Measurements from ENCODE around the gene EFNA3.

Gene EFNA3

DNA sequence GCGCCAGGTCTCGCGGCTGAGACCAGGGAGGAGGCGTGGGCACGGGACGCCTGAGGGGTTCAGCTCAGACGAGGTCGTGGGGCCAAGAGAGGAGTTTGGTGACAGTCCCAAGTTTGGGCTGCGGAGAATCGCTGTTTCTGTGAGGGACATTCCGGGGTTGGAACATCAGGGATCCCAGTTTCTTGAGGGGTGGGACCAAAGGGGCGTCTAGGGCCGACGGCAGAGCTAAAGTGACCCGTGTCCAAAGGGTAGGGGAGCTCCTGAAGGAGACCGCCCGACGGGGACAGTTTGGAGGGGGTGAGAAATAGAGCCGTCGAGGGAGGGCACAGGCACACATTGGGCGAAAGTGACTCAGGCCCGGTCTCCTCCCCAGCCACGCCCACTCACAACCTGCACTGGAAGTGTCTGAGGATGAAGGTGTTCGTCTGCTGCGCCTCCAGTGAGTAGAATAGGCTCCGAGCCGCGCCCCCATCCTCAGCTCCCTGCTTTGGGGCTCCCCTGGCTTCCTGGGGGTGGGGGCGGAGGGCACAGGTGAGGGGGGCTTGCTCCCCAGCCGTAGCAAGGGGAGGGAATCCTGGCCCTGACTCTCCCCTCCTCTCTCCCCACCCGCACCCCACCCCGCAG lies 7.0 kb downstream of the EFNA3 start:
- DNase-seq: peak; percentile 81

DNA sequence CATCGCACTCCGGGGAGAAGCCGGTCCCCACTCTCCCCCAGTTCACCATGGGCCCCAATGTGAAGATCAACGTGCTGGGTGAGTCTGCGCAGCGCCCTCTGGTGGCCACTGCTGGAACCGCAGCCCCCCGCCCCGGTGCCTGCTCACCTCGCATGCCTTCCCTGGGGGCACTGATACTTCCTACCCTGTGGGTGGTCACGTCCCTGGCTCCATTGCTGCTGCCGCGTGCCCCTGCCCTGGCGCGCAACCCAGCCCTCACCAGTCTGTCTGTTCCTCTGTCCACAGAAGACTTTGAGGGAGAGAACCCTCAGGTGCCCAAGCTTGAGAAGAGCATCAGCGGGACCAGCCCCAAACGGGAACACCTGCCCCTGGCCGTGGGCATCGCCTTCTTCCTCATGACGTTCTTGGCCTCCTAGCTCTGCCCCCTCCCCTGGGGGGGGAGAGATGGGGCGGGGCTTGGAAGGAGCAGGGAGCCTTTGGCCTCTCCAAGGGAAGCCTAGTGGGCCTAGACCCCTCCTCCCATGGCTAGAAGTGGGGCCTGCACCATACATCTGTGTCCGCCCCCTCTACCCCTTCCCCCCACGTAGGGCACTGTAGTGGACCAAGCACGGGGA lies 7.6 kb downstream of the EFNA3 start:
- peak; percentile 83 for DNase-seq

GRCh38 chr1:155086856-155087535 lies 8.4 kb downstream of the EFNA3 start:
- DNase-seq: no peak

- DNase-seq: peak; percentile 85
These were observed 12.7 kb downstream of the EFNA3 start for GRCh38 chr1:155091071-155092051.

- DNase-seq: no peak
These were observed 13.5 kb downstream of the EFNA3 start for GRCh38 chr1:155092131-155092530.

- no peak for DNase-seq
These were observed 14.0 kb downstream of the EFNA3 start for GRCh38 chr1:155092641-155093040.

GRCh38 chr1:155093911-155094621 lies 15.4 kb downstream of the EFNA3 start:
- no peak for DNase-seq

GRCh38 chr1:155094622-155094948 lies 15.9 kb downstream of the EFNA3 start:
- DNase-seq: no peak

- no peak for DNase-seq
These were observed 20.7 kb downstream of the EFNA3 start for GRCh38 chr1:155099331-155099730.

- no peak for DNase-seq
These were observed 24.7 kb downstream of the EFNA3 start for GRCh38 chr1:155103325-155103724.

DNA sequence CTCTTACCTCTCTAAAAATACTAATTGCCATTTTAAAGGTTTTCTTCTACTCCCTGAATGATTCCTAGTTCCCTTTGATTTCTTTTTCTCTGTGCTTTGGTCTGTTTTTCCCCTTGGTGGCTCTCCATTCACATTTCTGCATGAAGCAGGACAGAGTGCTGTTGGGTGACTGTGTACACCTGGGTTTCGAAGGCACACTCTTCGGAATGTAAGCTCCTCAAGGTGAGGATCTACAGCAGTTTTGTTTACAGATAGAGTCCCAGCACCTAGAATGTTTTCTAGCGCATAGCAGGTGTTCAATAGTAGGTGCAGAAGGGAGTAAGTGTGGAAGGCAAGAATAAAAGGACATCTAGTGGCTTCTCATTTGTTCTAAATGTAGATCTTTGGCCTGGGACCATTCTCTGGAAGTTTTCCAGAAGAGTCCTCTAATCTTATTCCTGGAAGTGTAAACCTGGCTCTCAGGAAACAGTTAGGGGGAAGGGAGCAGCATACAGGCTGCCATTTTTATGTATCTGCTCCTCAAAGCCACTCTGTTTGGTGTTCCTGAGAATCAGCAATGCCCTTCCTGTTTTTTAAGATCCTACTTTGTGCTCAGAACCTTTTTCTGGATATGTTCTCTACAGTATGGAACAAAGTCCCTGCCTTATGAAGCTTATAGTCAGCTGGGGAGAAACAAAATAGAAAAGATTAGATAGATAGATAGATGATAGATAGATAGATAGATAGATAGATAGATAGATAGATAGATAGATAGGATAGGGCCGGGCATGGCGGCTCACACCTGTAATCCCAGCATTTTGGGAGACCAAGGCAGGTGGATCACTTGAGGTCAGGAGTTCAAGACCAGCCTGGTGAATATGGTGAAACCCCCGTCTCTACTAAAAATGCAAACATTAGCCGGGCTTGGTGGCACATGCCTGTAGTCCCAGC lies 26.2 kb downstream of the EFNA3 start:
- DNase-seq: no peak

DNA sequence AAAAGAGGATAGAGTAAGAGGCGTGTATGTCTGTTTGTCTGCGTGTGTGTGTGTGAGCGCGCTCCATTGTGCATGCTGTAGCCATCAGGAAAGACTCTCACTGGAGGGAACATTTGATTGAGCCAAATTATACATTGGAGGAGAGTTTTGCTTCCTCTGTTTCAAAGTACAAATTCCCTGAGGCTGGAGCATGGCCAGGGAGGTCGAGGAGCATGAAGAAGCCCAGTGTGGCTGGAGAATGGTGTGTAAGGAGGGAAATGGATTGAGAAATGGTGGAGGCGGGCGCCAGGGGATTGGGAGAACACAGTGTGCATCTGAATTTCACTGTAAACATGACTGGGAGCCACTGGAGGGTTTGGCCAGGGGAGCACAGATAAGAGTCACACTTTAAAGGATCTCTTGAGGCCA lies 27.0 kb downstream of the EFNA3 start:
- DNase-seq: no peak

DNA sequence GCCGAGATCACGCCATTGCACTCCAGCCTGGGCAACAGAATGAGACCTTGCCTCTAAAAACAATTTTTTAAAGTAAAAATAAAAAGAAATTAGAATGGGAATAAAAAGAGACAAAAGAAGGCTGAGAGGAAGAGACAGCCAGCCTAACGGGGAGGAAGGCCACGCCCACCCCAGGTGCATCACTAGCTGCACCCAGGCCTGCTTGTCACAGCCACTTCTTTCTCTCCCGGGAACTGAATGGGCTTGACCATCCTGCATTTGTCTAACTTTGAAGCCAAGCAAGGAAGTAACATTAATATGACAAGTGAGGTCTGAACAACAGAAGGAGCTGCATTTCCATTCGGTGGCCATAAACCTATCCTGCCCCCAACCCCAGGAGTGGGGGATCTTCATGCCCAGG lies 28.2 kb downstream of the EFNA3 start:
- DNase-seq: no peak

GRCh38 chr1:155107309-155108264 lies 28.9 kb downstream of the EFNA3 start:
- no peak for DNase-seq

DNA sequence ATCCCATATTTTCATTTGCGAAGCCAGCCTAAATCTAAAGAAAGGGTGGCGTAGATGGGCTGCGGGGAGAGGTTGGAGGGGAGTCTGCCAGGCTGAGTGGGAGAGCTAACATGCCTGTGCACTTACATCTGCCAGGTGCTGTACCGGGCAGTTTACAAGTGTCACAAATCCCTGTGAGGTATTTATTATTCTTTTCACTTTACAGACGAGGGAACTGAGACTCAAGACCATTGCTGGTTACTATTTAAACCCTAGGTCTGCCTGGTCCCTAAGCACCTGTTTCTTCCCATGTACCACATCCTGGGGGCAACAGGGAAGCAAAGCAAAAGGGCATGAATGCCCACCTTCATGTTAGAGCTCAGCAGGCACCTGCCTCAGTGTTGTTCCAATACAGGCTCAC lies 29.7 kb downstream of the EFNA3 start:
- no peak for DNase-seq

DNA sequence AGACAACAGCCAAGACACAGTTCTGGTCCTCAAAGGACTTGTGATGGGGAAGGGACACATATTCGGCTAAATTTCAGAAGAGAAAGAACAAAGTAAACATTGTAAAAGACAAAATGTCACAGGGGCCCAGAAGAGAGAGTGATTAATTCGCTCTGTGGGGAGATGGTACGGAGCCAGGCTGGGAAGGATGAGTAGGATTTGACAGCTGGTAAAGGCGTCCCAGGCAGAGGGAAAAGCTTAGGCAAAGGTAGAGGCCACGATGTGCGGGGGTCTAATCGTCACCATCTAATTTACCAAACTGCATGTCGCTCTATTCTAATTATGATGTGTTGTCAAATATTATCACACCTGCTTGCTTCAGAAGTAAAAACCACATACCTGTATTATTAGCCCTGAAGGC lies 31.7 kb downstream of the EFNA3 start:
- DNase-seq: no peak

GRCh38 chr1:155110826-155111225 lies 32.2 kb downstream of the EFNA3 start:
- DNase-seq: no peak

DNA sequence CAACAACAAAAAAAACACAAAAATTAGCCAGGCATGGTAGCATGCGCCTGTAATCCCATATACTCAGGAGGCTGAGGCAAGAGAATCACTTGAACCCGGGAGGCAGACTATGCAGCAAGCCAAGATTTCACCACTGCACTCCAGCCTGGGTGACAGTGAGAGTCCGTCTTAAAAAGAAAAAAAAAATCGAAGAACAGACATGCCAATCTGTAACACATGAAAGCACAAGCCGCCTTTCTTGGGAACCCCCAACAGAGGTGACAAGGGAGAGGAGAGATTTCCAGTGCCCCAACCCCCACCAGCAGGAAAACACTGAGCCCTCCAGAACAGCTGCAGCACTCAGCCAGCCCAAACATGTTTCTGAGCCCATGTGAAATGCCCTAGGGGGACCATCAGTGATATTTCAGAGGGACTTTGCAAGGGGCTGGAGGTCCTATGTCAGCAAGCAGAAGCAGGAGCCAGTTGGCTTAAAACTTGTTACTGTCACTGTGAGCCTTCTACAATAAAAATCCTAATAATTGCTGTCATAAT lies 34.9 kb downstream of the EFNA3 start:
- DNase-seq: no peak

- no peak for DNase-seq
These were observed 37.6 kb downstream of the EFNA3 start for GRCh38 chr1:155116113-155116764.

GRCh38 chr1:155117610-155118009 lies 39.0 kb downstream of the EFNA3 start:
- no peak for DNase-seq

Data from activated naive CD4-positive, alpha-beta T cell treated with Interleukin-2 at 50 U/mL for 16 hours (primary cell).